H1 (cell line): ENCODE results near the gene GINS3. TPM values are rescaled to one million over a fixed set of nuclear protein-coding genes. Genes with fewer than 3 reads are reported as not detected.

Experiments
- CTCF ChIA-PET: fragments of 300-600 bp; sonication (Branson Sonifier 250); formaldehyde crosslinking; loops from one replicate; lab custom pipeline; 2021; ENCODE audit not compliant: partially characterized antibody; lab: Charles Lee
- POLR2A ChIA-PET: fragments of 300-600 bp; sonication (Branson Sonifier 250); formaldehyde crosslinking; loops from one replicate; lab custom pipeline; 2021; ENCODE audit warnings: inconsistent platforms; ENCODE audit not compliant: partially characterized antibody; lab: Charles Lee
- DNase-seq, 2 experiments: peaks; one replicate each; pipeline versions ENCODE4 v3.0.0 to v3.0.0-alpha.2; 2010 to 2022; ENCODE audit warnings: low spot score in 2 of 2, low read depth in 1 of 2, mixed read lengths in 1 of 2
- FAIRE-seq: peaks from 2 replicates; lab custom pipeline; 2011; peaks lifted over from hg19 to GRCh38; lab: Jason Lieb, UNC
- H2AFZ ChIP-seq: 2 replicates; pipeline ENCODE4 v1.8.1; 2012; ENCODE audit warnings: low read length, inconsistent platforms
- H2AK5ac ChIP-seq: 2 replicates; pipeline ENCODE4 v1.6.1; 2013; ENCODE audit warnings: low read depth, low read length
- H2BK120ac ChIP-seq: replicated peaks from 2 replicates; pipeline ENCODE3; 2013; ENCODE audit warnings: low read depth, low read length, inconsistent platforms
- H2BK12ac ChIP-seq: 2 replicates; pipeline ENCODE4 v1.6.1; 2013; ENCODE audit warnings: low read depth, low read length
- H2BK15ac ChIP-seq: 2 replicates; pipeline ENCODE4 v1.6.1; 2013; ENCODE audit warnings: low read length
- H2BK20ac ChIP-seq: 2 replicates; pipeline ENCODE4 v1.6.1; 2013; ENCODE audit warnings: low read length
- H2BK5ac ChIP-seq: 2 replicates; pipeline ENCODE4 v1.6.1; 2013; ENCODE audit warnings: low read depth, low read length
- H3K14ac ChIP-seq: 2 replicates; pipeline ENCODE4 v1.6.1; 2013; ENCODE audit warnings: inconsistent platforms; ENCODE audit not compliant: insufficient read length
- H3K18ac ChIP-seq: 2 replicates; pipeline ENCODE4 v1.6.1; 2013; ENCODE audit warnings: low read length; ENCODE audit errors: extremely low read depth
- H3K23ac ChIP-seq: 2 replicates; pipeline ENCODE4 v1.6.1; 2013; ENCODE audit warnings: inconsistent platforms; ENCODE audit not compliant: insufficient read length
- H3K23me2 ChIP-seq: 2 replicates; pipeline ENCODE4 v1.6.1; 2013; ENCODE audit warnings: low read depth, low read length
- H3K27ac ChIP-seq: 2 replicates; pipeline ENCODE4 v1.6.1; 2011; ENCODE audit warnings: low read depth, low read length, inconsistent platforms
- H3K27me3 ChIP-seq, 4 experiments: replicated peaks in 1 of 4; 1 replicate in 1 of 4; 2 replicates in 3 of 4; pipeline versions ENCODE4 v1.6.1 to v1.8.1; 2011 to 2013; ENCODE audit warnings: low read length in 3 of 4, mild to moderate bottlenecking in 3 of 4, inconsistent platforms in 2 of 4, mixed read lengths in 2 of 4, moderate library complexity in 1 of 4; ENCODE audit not compliant: control insufficient read depth in 3 of 4, insufficient read depth in 3 of 4; ENCODE audit errors: extremely low read depth in 1 of 4
- H3K36me3 ChIP-seq, 4 experiments: 2 replicates each; pipeline versions ENCODE4 v1.6.1 to v1.8.1; 2011 to 2013; ENCODE audit warnings: mild to moderate bottlenecking in 4 of 4, low read length in 3 of 4, moderate library complexity in 2 of 4, control low read depth in 1 of 4, inconsistent platforms in 1 of 4; ENCODE audit not compliant: insufficient read depth in 4 of 4, control insufficient read depth in 2 of 4
- H3K4ac ChIP-seq: replicated peaks from 2 replicates; pipeline ENCODE3; 2013; ENCODE audit warnings: low read length, low read depth, mixed read lengths, inconsistent platforms; ENCODE audit not compliant: insufficient read length
- H3K4me1 ChIP-seq, 4 experiments: replicated peaks in 1 of 4; 1 replicate in 1 of 4; 2 replicates in 3 of 4; pipeline versions ENCODE4 v1.6.1 to v1.8.1; 2011 to 2013; ENCODE audit warnings: low read length in 3 of 4, inconsistent platforms in 2 of 4, mixed read lengths in 1 of 4; ENCODE audit not compliant: insufficient read depth in 4 of 4, control insufficient read depth in 3 of 4
- H3K4me2 ChIP-seq, 2 experiments: 2 replicates each; pipeline versions ENCODE4 v1.6.1 to v1.8.1; 2011 to 2013; ENCODE audit warnings: low read depth in 2 of 2, low read length in 2 of 2, control low read depth in 1 of 2, inconsistent platforms in 1 of 2, mild to moderate bottlenecking in 1 of 2; ENCODE audit not compliant: insufficient read depth in 1 of 2
- H3K4me3 ChIP-seq, 4 experiments: fragments of 200-600, 300-600 bp in 1 of 4; sonication (generic), shearing (Covaris generic), sonication (Bioruptor Twin) in 1 of 4; 2 replicates each; pipeline versions ENCODE4 v1.5.1 to v1.8.1; 2011 to 2016; ENCODE audit warnings: low read length in 4 of 4, low read depth in 3 of 4, control low read depth in 2 of 4, inconsistent platforms in 2 of 4, mild to moderate bottlenecking in 2 of 4, mixed read lengths in 1 of 4, moderate library complexity in 1 of 4; ENCODE audit not compliant: insufficient read depth in 2 of 4; ENCODE audit errors: extremely low read depth in 1 of 4
- H3K56ac ChIP-seq: replicated peaks from 2 replicates; pipeline ENCODE3; 2013; ENCODE audit warnings: low read depth, mild to moderate bottlenecking, mixed read lengths, low read length, inconsistent platforms; ENCODE audit not compliant: insufficient read length
- H3K79me1 ChIP-seq: 2 replicates; pipeline ENCODE4 v1.6.1; 2013; ENCODE audit warnings: low read depth, low read length, control low read depth
- H3K79me2 ChIP-seq, 2 experiments: 2 replicates each; pipeline versions ENCODE4 v1.6.1 to v1.8.1; 2012 to 2013; ENCODE audit warnings: low read length in 2 of 2, mild to moderate bottlenecking in 2 of 2, inconsistent platforms in 1 of 2; ENCODE audit not compliant: insufficient read depth in 2 of 2, control insufficient read depth in 1 of 2
- H3K9ac ChIP-seq, 4 experiments: replicated peaks in 1 of 4; 1 replicate in 1 of 4; 2 replicates in 3 of 4; pipeline versions ENCODE4 v1.6.1 to v1.8.1; 2011 to 2013; ENCODE audit warnings: low read depth in 3 of 4, low read length in 3 of 4, control low read depth in 2 of 4, mild to moderate bottlenecking in 2 of 4, moderate library complexity in 2 of 4, inconsistent platforms in 1 of 4; ENCODE audit errors: extremely low read depth in 1 of 4
- H3K9me3 ChIP-seq, 2 experiments: 2 replicates each; pipeline versions ENCODE4 v1.6.1 to v1.8.1; 2012 to 2013; ENCODE audit warnings: mild to moderate bottlenecking in 2 of 2, moderate library complexity in 2 of 2, control low read depth in 1 of 2, inconsistent platforms in 1 of 2, low read depth in 1 of 2, low read length in 1 of 2, mixed read lengths in 1 of 2; ENCODE audit not compliant: insufficient read depth in 2 of 2
- H4K20me1 ChIP-seq, 2 experiments: replicated peaks in 1 of 2; 2 replicates each; pipeline versions ENCODE3 to v1.8.1; 2011 to 2013; ENCODE audit warnings: inconsistent platforms in 2 of 2, low read length in 2 of 2, mild to moderate bottlenecking in 1 of 2; ENCODE audit not compliant: insufficient read depth in 2 of 2, control insufficient read depth in 1 of 2
- H4K5ac ChIP-seq: 2 replicates; pipeline ENCODE4 v1.6.1; 2013; ENCODE audit warnings: low read length, low read depth, mixed read lengths, inconsistent platforms; ENCODE audit not compliant: insufficient read length
- H4K8ac ChIP-seq: 2 replicates; pipeline ENCODE4 v1.8.0; 2013; ENCODE audit warnings: mild to moderate bottlenecking, moderate library complexity, low read length, inconsistent platforms; ENCODE audit not compliant: insufficient read depth; ENCODE audit errors: extremely low read depth
- H4K91ac ChIP-seq: replicated peaks from 2 replicates; pipeline ENCODE3; 2013; ENCODE audit warnings: low read length, mixed read lengths, inconsistent platforms; ENCODE audit not compliant: insufficient read length
- CREB1 ChIP-seq: IDR thresholded peaks from 2 replicates; pipeline ENCODE4 v1.6.1; 2012; ENCODE audit warnings: inconsistent platforms
- KDM1A ChIP-seq: fragments of 200-600, 300-600 bp; sonication (generic); IDR thresholded peaks from 2 replicates; pipeline ENCODE4 v1.7.1; 2016; ENCODE audit warnings: mild to moderate bottlenecking, low read length, borderline replicate concordance
- NRF1 ChIP-seq: IDR thresholded peaks from 2 replicates; pipeline ENCODE4 v1.6.1; 2011; ENCODE audit warnings: mild to moderate bottlenecking, low read depth, low read length, improper control_type of control experiment
- PHF8 ChIP-seq: fragments of 200-600 bp; sonication (generic); conservative IDR thresholded peaks from 2 replicates; pipeline ENCODE4 v1.7.1; 2012; ENCODE audit warnings: low read depth, mild to moderate bottlenecking, inconsistent platforms, low read length, moderate library complexity
- RFX5 ChIP-seq: IDR thresholded peaks from 2 replicates; pipeline ENCODE4 v1.6.1; 2011; ENCODE audit warnings: low read depth, low read length, improper control_type of control experiment, borderline replicate concordance
- RNF2 ChIP-seq: fragments of 200-900, 300-1000 bp; sonication (generic); IDR thresholded peaks from 2 replicates; pipeline ENCODE4 v1.7.1; 2016; ENCODE audit warnings: borderline replicate concordance, low read depth, mild to moderate bottlenecking, antibody characterized with exemption, low read length; ENCODE audit not compliant: poor library complexity, severe bottlenecking; ENCODE audit errors: missing control alignments
- TBP ChIP-seq: IDR thresholded peaks from 2 replicates; pipeline ENCODE4 v1.6.1; 2011; ENCODE audit warnings: low read depth, low read length, improper control_type of control experiment
- WGBS, 2 experiments: shearing (Covaris generic) in 1 of 2; methylation state at CpG; one replicate each; pipeline versions ENCODE4 v1.1.6 to v1.1.7; 2013 to 2015; ENCODE audit warnings: low lambda C conversion rate in 2 of 2, mixed read lengths in 2 of 2, inconsistent platforms in 1 of 2, low coverage in 1 of 2, missing lambda C conversion rate in 1 of 2; ENCODE audit not compliant: insufficient replicate concordance in 2 of 2, insufficient coverage in 1 of 2, insufficient read length in 1 of 2; ENCODE audit errors: extremely low coverage in 1 of 2, missing lambda C conversion rate in 1 of 2; 5-methylcytosine and 5-hydroxymethylcytosine counted together
- polyA plus RNA-seq, 7 experiments: library from polyadenylated mRNA; depleted of rRNA in 3 of 7; stranded (reverse) in 5 of 7; unstranded in 2 of 7; fragments of >200 nt in 5 of 7; fragments of 200-250 nt in 2 of 7; gene quantifications; 1 replicate in 5 of 7; 2 replicates in 1 of 7; 4 replicates in 1 of 7; pipeline versions ENCODE4 v1.2.1 to v1.2.3, GENCODE V29; 2011 to 2013; ENCODE audit warnings: missing spikeins in 2 of 7, mixed read lengths in 2 of 7
- total RNA-seq: library from RNA; stranded (reverse); fragmentation: NEBNext Ultra II Directional; extraction: Animal tissue kit (Norgen Biotek cat#: 25700); gene quantifications from 2 replicates; pipeline ENCODE4 v1.2.1, GENCODE V29; 2021
- TF ChIP-seq, protein P1 (sequence below): IDR thresholded peaks from 2 replicates; pipeline ENCODE4 v1.6.1; 2011; ENCODE audit warnings: low read depth, mild to moderate bottlenecking, low read length; ENCODE audit not compliant: insufficient read depth

GINS3 gene
- total and polyA plus RNA-seq, 2 of the 8 experiments (the other 6 are each of a cell fraction or from before 2014, with no cell fraction given): 12.9 to 15.4 TPM

DNA sequence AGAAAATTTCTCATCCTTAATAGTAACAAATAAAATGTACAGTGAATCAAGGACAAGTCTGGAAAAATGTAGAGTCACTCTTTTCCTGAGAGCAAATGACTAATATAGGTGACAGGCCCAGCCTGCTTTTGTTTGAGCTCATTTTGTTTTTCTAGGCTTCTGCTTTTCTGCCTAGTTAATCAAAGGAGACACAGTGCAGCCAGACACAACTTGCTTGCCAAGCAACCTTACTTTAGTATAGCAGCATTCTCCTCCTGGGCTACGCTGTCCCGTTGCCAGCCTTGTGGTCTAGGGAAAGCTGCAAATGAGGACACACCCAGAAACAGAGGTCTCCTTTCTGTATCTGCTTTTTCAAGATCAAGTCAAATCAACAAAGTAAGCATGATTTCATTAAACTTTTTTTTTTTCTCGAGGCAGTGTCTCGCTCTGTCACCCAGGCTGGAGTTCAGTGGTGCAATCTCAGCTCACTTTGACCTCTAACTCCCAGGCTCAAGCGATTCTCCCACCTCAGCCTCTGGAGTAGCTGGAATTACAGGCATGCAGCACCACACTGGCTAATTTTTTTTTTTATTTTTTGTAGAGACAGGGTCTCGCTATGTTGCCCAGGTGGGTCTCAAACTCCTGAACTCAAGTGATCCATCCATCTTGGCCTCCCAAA lies 17.2 kb downstream of the GINS3 start:
- H3K4ac ChIP-seq: no peak overlapping the region
- no peak overlapping the region for H3K9ac ChIP-seq
- no peak overlapping the region for H3K14ac ChIP-seq
- no peaks in the 10 kb centered on the region for H3K79me1 ChIP-seq
- H2BK120ac ChIP-seq: no peak overlapping the region
- no peak overlapping the region for H3K4me2 ChIP-seq
- H4K91ac ChIP-seq: no peak overlapping the region
- no peak overlapping the region for H3K56ac ChIP-seq
- H4K8ac ChIP-seq: no peak overlapping the region
- TF ChIP-seq RNF2 (no peak), RFX5 (no peak), PHF8 (no peak), TBP (no peak), CREB1 (no peak), KDM1A (no peak), NRF1 (no peak)
- TF ChIP-seq, protein P1, sequence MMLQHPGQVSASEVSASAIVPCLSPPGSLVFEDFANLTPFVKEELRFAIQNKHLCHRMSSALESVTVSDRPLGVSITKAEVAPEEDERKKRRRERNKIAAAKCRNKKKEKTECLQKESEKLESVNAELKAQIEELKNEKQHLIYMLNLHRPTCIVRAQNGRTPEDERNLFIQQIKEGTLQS: no peak
- FAIRE-seq (no peak), DNase-seq (no peak)
- no peak overlapping the region for H4K5ac ChIP-seq
- no peak overlapping the region for H2BK15ac ChIP-seq
- no peaks in the 10 kb centered on the region for H3K23me2 ChIP-seq
- H4K20me1 ChIP-seq: no peaks in the 10 kb centered on the region
- no peak overlapping the region for H2AK5ac ChIP-seq
- no peak overlapping the region for H2BK20ac ChIP-seq
- no peak overlapping the region for H2BK5ac ChIP-seq
- peaks cover 0 to 5% (median 0%) of the 10 kb centered on the region in 4 experiments; a peak in 1 of 8 replicates for H3K36me3 ChIP-seq
- H3K27ac ChIP-seq: no peak overlapping the region
- H3K23ac ChIP-seq: no peak overlapping the region
- H3K4me1 ChIP-seq: no peaks in the 10 kb centered on the region
- no peak overlapping the region for H3K18ac ChIP-seq
- no peak overlapping the region for H3K4me3 ChIP-seq
- 87% methylated on average over 6 of the region's 6 CpGs; no CpG with 5 or more reads in 1 of the 2 experiments for WGBS, 2 experiments
- H2BK12ac ChIP-seq: no peak overlapping the region
- H3K27me3 ChIP-seq: no peaks in the 10 kb centered on the region
- CTCF ChIA-PET: interaction anchor here (0.6 to 1.2 kb wide), 4 partner anchors 15 to 110 kb away, joined by 3 to 5 read pairs (median 4); no protein-coding TSS in a partner anchor
- no peak overlapping the region for H2AFZ ChIP-seq
- H3K9me3 ChIP-seq: no peaks in the 10 kb centered on the region
- no peaks in the 10 kb centered on the region for H3K79me2 ChIP-seq
- POLR2A ChIA-PET: interaction anchor here (0.6 kb wide), 3 partner anchors 29 to 136 kb away, joined by 3 read pairs; no protein-coding TSS in a partner anchor
